Measurements from ENCODE around the gene RBM33.

GRCh38 chr7:155758348-155758747 lies 113.9 kb downstream of the RBM33 start:
- TF ChIP-seq CTCF (IDR thresholded peaks at IDR 0.05) = no peak
- no peak for TF ChIP-seq POLR2AphosphoS5 (IDR thresholded peaks at IDR 0.05)
